T-helper 2 cell treated with Interferon-gamma antibody and Interleukin-4, amounts not matched to agents 100 ng/mL and 5 ng/mL, for 36 hours (primary cell): Measurements from ENCODE around the gene JAKMIP1. TPM values are rescaled to one million over a fixed set of nuclear protein-coding genes. Genes with fewer than 3 reads are reported as not detected.

ENCODE experiments used
- intact Hi-C: fragments of 100-400 bp; cut with micrococcal nuclease; formaldehyde crosslinking; loops from one replicate; pipeline ENCODE4 v1.15.1; 2023
- total RNA-seq: library from RNA; stranded (reverse); gene quantifications from 2 replicates; pipeline ENCODE4 v1.2.3, GENCODE V29; 2022

Gene JAKMIP1
- total RNA-seq, 1 donor from 2014 or later: 18.5 TPM

DNA sequence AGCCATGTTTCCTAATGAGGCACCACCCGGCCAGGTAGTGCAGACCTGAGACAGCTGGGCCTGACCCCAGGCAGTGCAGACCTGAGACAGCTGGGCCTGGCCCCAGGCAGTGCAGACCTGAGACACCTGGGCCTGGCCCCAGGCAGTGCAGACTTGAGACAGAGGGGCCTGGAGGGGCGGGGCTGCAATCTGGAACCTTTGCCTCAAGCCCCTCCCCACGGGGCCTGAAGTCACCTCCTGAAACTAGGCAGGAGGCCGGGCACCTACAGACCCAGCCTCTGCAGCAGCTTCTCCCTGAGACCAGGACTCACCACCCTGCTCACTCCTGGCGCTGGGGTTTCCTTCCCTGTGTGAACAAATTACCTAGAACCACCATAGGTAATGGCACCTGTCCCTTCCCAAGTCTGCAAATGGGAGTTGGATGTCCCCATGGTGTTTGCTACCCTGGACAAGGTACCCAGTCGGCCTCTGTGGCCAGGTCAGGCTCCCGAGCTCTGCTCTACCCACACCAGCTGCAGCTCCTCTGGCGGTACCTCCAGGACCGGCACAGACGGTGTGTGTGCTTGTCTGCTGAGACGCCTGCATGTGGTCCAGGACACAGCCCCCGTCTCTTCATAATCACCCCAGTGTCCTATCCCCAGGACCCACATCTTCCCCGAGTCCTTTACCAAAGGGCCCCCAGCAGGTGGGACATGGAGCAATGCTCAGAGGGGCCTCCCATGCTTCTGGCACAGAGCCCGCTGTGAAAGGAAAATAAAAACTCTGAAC is 129.0 kb downstream of the JAKMIP1 start:
- intact Hi-C loops: no loop called here

DNA sequence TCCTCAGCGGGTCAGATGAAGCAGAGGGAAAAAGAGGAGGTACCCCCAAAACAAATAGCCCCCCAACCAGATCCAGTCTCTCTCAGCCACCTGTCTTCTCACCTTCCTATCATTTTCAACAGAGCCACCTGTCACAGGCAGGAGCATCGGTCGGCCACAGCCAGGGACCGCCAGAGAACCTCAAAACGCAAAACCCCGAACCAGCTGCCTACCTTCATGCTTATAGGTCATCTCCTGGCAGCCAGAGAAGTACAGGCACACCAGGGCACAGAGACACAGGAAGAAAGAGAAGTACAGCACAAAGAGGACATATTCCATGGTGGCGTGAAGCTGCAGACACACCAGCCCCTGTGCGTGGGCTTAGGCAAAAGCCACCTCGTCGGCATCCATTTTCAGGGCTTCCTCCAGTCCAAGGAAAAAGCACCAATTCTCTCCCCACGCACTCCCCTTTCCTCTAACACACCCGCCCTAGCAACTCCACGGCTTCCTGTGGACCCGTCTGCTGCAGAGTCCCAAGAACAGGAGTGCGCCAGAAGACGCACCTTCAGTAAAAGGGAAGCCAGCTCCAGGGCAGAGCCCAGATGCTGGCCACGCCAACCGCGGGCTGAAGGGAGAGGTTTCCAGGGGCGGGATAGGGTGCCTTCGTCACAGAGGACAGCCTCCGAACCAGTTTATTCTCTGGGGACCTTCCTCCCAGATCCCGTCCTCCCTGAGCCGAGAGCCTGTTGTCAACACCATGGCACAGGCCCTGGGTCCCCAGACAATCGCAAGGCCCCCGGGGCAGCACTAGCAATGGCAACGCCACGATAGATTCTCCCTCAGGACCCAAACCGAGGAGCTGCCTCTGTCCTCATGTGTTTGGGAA is 130.3 kb downstream of the JAKMIP1 start:
- intact Hi-C loops: no loop called here

DNA sequence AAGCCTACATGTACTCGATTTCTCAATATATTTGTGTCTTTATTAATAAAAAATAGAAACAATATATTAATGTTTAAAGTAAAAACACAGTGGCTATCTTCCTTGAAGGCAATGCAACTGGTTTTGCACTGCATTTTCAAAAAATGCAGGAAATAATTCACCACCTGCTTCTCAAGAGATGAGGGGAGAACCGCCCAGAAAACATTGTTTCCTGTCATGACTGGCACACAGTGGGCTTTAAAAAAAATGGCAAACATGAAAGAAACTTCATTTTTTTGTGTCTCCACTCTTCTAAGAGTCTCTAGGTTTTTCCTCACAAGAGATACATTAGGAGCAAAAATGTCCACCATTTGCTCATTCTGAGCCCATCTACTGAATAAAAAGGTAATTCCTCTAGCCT is 131.4 kb downstream of the JAKMIP1 start:
- intact Hi-C loops: no loop called here

DNA sequence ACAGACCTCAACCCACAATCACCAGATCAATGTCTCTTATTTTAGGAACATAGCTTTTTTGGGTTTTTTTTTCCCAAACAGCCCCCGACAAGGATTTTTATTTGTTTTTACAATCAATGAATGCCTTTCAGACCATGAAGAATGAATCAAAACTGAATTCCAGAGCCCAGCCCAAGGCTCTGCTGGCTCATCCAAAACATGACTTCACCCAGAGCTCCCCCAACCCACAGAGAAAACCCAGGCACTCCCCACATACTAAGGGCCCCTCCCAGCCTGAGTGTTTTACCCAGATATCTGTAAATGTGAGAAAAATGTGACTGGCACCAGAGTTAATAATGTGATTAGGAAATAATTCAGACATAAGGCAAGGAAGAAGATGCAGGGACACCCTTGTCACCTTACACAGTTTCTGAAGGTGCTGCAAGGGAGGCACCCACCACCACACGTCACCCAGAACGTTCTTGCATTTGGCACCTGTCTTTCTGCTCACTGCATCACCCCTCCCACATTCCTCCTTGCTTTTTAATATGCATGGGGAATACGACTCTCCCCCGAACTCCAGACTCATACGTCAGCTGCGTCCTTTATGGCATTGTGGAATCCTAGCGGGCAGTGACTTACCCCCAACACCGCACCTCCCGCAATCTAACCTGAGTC is 134.3 kb downstream of the JAKMIP1 start:
- intact Hi-C loops: no loop called here

DNA sequence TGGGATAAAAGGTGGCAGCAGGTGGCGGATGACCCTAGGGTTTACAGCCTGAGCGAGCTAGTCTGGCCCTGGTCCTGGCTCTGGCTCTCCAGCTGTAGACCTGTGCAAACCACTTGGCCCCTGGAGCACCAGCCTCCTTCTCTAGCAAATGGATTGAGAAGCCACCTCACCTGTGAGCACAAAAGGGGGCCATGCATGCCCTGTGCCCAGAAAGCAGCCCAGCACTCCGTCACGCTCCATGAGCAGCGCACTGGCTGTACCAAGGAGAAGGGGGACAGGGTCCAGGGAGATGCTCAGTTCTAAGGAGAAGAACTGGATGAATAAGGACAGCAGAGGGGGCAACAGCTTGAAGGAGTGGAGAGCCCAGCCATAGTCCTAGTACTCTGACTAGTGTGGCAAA is 135.2 kb downstream of the JAKMIP1 start:
- intact Hi-C loops: no loop called here

DNA sequence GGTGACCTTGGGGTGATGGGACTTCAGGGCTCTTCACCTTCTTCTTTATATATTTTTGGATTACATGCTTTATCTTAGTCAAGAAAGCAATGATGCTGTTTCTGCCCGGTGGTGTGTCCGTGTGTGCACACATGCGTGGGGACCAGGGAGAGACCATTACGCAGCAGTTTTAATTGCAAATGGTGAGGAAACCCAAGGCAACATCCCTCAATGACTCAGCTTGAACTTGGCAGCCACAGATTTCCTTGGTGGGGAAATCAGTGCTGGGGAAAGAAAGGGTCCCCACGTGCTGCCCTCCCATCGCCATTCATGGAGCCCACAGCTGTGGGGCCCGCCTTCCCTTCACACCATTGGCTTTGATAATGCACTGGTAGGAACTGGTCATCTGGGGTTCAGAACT is 136.0 kb downstream of the JAKMIP1 start:
- intact Hi-C loops: no loop called here

DNA sequence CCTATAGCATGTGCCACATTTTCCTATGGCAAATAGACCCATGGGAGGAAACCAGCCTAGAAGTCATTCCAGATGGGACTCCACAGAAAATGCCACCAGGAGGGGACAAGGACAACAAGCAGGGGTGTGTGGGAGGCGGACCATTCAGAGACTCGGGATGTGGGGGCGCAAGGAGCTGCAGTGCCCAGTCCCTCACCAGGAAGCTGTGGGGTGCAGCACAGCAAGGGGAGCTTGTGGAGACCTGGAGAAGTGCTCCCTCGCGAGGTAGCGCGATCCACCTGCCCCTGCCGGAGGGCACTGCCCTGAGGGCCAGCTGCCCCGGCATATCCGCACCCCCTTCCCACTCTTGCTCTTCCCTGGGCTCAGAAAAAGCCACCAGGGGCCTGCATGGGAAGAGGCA is 136.7 kb downstream of the JAKMIP1 start:
- intact Hi-C loops: no loop called here

DNA sequence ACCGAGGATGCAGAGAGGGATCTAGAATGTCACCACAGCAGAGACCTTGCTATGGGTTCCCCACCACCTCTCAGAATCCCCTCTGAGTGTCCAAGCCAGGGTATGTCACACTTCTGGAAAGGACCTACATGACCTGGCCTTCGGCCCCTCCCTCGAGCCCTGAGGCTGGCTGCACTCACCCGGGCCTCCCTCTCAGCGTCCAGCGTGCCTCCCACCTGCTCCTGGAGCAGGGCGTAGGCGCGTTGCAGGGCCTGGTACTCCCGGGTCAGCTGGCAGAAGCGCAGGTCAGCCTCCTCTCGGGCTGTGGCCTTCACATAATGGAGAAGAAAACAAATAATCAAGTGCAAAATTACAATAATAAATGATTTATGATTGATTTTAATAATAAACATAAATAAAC is 138.2 kb downstream of the JAKMIP1 start:
- intact Hi-C loops: no loop called here

DNA sequence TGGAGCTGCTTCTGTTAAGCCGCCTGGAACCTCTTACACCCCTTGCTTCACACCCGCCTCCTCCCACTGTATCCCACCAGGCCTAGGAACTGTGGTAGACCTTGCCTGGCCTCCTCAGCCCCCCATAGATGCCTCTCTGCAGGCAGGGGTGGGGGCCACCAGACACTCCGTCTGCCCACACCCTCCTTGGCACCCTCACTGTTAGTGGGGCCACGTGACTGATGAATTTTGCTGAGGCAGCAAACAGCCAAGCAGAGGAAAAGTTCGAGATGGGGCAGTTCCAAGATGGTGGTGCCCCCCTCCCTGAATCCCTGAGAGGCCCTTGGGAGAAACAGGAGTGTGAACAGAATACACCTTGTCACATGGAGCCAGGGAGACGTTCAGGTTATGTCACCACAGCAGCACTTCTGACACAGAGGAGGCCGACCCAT is 141.0 kb downstream of the JAKMIP1 start:
- intact Hi-C loops: no loop called here

DNA sequence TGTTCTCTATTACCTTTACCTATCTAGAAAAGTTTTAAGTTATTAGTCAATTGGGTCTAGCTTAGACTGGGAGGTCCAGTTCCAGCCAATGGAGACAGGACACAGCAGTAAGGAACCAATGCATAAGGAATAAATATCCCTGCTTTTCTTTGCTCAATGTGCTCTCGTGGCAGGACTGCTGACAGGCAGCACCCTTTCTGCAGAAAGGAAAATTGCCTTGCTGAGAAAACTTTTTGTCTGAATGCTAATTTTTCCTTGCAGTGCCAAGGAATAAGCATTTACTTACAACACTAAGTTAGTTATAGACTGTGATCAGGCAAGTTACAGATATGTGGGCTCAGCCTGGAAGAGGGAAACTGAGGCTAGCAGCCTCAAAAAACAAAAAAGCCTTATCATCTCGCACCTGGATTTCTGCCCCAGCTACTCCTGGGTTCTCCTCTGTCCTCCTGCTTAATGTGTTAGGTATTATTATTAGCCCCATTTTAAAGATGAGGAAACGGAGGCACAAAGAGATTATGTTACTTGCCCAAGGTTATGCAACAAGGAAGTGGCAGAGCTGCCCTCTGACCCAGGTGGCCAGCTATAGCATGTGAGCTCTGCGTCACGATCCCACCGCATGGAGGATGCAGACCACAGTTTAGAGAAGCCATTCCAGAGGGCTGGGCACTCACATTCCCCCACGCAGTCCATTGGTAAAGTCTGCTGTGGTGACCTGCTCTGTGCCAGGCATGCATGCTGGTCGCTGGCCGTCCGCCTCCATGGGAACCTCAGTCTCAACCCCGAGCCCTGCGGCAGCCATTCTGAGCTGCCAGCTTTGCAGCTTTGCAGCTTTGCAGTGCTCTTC is 141.6 kb downstream of the JAKMIP1 start:
- intact Hi-C loops: no loop called here

DNA sequence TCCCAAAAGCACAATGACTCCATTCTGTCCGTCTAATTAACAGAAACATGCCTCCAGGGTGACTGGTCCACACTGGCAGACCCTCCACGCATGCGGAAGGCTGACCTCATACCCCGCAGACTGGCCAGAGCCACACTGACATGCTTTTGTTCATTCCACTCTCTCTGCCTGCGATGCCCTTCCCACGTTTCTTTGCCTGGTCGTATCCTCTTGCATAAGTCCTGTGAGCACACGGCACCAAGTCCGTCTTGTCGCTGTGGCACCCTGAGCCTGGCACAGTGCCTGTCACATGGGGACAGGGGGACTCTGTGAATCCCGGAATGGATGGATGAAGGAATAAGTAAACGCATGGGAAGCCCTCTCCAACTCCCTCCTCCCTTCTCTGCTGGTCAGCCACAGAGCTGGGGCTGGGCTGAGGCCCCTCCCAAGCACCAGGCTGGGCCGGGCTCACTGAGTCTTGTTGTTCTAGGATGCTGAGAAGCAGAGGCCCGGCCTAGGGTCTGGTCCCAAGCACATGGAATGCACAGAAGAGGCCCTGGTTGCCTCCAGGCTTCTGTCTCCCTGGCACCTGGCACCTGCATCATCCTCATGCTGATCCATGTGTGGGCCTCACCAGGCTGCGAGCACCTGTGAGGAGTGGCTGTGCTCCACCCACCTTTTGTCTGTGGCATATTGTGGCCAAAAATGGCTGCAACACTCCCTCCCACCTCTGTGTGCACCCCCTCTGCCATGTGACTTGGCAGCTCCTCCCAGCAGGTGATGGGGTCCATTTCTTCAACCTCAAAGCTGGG is 143.2 kb downstream of the JAKMIP1 start:
- intact Hi-C loops: no loop called here

DNA sequence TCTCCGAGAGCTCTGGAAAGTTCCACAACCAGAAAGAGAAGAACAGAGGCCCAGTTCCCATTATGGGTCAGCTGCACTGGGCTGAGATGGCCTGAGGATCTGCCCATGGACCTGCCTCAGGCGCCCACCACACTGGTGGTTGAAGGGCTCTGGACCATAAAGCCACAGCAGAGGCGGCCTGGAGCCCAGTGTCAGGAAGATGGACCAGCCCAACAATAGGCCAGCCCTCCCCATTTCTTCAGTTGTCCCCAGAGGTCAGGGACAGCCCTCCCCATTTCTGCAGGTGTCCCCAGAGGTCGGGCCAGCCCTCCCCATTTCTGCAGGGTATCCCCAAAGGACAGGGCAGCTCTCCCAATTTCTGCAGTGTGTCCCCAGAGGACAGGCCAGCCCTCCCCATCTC is 144.9 kb downstream of the JAKMIP1 start:
- intact Hi-C loops: no loop called here

DNA sequence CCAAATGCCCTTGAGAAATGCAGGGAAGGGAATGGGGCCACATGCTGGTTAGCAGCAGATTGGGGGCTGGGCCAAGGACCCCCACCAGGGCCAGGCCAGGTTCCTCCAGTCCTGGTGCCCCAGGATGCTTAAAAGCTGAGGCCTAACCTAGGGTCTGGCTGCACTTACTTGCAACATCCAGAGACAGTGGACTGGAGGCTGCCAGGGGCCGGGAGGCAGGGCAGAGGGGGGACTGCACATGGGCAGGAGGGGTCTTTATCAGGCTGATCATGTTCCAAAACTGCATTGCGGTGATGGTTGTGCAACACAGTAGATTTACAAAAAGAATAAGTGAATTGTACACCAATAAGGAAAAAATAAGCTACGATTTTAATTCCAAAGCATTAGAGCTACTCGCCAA is 145.3 kb downstream of the JAKMIP1 start:
- intact Hi-C loops: no loop called here

DNA sequence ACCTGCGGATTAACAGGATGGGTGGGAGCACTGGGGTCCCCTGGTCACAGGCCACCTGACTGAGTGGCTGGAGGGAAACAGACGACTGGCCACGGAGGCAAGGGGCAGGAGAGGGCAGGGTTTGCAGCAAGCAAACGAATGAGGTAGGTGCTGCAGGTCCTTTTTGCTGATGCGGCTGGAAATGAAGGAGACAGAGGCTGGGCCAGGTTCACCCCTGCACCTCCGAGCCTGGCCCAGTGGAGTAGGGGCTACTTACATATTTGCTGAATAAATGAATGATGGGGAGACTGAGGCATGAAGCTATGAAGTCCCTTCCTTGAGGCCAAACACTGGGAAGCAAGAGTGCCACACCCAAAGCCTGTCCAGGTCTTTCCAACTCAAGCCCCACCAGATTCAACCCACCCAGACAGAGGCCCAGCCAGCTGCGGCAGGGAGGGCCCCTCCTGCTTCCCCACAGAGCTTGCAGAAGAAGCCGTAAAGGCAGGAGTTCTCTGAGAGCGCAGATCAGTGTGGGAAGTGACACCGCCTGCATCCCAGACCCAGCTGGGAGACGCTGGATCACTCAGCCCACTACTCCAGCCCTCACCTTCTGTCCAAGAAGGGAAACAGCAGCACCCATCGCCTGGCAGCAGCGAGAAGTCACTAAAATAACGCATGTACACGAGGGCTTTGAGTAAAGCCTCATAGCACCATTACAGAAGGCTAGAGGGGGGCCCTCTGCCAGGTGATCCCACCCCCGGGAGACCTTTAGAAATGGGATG is 146.0 kb downstream of the JAKMIP1 start:
- intact Hi-C loops: no loop called here

DNA sequence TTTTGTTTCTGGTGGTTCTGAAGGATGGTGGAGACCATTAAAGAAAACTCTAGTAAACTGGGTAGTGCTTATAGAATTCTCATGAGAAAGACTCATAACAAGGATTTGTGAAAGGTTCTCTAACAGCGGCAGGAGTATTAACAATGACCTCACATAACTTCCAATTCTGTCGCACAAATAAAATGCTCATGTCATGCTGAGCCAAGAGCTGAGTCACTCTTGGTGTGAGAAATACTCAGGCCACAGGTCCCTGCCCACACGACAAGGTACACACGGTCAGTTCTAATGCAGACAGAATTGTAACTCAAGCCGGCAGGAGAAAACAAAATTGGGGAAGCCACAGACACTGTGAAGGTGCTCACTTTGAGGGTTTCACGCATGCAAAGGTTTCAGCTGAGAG is 147.7 kb downstream of the JAKMIP1 start:
- intact Hi-C loops: no loop called here

DNA sequence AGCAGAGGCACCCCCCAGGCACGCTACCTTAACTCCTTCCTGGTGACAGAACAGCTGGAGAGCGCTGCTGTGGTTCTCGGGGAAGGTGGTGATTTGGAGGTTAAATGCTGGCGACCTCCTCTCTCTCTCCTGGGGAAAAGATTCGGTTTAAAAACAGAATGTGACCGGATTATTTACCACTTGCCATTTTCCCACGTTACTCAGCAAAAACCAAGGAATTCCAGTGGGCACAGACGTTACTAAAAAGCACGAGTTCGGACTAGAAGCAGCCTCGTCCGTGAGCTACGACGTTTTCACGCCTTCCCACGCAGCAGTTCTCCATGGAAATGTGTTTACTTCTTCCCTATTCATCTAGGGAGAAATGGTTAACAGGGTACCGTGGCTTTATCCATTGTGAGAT is 149.8 kb downstream of the JAKMIP1 start:
- intact Hi-C loops: no loop called here

DNA sequence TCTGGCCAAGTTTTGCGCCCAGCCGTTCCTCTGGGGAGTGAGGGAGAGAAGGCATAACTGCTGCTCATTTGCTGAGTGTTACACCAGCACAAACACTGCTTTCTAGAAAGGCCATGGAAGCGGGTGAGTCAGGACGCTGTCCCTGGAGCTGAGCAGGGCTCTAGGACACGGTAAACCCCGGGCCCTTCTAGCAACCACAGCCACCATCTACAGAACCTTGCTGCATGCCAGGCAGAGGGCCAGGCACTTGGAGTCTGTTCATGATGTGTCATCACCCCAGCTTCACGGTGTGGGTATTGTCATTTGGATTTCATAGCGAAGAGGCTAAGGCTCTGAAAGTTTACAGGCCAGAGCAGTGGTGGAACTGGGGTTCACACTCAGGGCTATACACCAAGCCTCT is 150.4 kb downstream of the JAKMIP1 start:
- intact Hi-C loops: no loop called here

DNA sequence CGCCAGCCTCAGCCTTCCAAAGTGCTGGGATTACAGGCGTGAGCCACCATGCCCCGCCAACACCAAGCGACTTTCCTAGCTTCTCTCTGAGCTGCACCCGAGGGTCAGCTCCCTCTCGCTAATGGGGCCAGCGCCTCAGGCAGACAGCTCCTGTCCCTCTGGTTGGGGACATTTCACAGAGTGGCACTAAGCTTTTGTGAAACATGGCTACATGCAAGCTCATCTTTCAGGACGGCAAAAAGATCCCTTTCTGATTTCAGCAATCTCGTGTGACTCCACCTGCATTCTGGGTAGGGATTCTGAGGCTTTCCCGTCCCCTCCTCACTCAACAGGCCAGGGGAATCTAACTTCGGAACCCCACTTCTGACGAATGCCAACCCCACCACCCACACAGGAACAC is 151.1 kb downstream of the JAKMIP1 start:
- intact Hi-C loops: no loop called here

DNA sequence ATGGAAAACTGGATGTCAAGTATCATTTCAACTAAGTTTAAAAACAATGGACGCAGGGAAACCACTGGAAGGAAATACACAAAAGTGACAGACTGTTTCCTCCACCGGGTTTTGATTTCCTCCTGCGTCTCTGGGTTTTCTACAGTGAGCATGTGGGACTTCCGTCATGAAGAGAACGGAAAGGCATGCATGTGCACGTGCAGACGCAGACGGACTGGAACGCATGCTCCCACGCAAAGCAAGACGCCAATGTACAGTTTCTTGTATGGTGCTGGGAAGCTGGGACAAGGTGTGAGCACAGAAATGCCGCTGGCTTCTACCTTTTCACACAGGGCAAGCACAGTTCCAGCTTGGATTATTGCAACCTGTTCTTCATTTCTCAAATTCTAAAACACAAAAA is 151.8 kb downstream of the JAKMIP1 start:
- intact Hi-C loops: no loop called here
